Central memory CD4-positive, alpha-beta T cell (primary cell): ENCODE results near the gene UBQLNL.
A peak's percentile ranks its signal among the peaks of the same experiment; 100 is the strongest.

Experiments used
- DNase-seq: peaks from one replicate; pipeline ENCODE4 v3.0.0; 2022

The UBQLNL gene

DNA sequence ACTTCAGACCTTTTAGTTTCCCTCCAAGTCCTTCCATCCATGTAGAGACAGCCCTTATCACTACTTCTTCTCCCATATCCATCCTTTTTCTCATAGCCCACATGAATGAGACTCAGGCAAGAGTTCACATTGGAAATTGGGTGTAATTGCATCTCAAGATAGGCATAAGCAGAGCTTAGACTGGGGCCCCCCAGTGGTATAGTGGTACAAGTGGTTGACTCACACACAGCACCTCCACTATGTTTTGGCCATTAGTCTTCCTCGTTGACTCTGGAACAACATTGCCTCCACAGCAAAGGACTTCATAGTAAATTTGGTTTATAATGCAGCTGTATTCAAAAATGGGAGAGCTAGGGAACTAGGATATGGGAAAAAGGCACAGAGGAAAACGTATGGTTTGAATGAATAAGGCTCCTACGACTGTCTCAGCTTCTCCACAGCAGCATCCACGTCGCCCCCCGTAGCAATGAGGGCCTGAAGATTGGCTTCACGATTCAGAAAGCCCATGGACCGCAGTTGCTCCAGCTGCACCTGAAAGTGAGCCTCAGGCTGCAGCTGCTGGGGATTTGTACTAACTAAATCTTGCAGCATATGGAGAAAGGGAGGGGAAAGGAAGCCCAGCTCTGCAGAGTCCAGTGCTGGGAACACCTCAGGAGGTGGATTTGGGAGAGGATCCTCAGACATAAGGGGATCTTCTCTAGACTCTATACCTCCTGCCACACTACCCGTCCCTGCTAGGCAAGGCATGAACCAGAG is 9.1 kb downstream of the UBQLNL start:
- no peak for DNase-seq

DNA sequence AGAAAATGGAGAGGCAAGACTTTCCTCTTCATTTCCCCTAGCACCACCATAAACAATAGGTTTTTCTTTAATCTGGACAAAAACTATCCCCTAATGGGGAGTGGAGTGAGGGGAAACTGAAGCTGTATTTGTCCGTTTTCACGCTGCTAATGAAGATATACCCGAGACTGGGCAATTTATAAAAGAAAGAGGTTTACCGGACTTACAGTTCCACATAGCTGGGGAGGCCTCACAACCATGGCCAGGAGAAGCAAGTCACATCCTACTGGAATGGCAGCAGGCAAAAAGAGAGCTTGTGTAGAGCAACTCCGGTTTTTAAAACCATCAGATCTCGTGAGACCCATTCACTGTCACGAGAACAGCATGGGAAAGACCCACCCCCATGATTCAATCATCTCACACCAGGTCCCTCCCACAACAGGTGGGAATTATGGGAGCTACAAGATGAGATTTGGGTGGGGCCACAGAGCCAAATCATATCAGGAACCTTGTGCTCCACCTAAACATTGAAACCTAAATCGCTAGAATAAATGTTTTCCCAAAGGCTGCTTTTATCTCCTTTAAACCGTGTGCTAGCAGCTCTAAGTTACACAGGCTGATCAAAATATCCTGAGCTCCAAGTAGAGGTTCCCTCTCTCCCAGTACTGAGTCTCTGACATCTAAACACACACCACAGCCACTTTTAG is 11.0 kb downstream of the UBQLNL start:
- no peak for DNase-seq

DNA sequence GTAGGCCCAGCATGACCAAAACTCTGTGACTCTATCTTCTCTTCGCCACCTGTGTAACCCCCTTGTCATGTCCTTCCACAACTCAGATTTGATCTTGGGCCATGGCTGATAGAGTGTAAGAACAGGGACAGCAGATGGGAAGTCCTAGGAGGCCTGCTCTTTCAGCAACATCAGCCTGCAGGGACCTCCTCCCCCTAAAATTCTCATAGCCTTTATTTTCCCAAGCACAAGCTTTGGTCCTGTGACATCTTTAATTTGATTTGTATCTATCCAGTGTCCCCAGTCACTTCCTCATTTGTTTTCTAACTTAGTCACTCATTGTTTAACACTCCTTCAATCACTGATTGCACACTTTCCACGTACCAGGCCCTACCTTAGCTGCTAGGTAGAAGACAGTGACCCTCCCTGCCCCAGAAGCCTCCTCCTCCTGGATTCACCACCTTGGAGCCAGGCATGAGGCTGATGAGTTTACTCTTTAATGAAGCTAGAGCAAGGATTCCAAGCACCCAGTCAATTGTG is 12.0 kb downstream of the UBQLNL start:
- no peak for DNase-seq

DNA sequence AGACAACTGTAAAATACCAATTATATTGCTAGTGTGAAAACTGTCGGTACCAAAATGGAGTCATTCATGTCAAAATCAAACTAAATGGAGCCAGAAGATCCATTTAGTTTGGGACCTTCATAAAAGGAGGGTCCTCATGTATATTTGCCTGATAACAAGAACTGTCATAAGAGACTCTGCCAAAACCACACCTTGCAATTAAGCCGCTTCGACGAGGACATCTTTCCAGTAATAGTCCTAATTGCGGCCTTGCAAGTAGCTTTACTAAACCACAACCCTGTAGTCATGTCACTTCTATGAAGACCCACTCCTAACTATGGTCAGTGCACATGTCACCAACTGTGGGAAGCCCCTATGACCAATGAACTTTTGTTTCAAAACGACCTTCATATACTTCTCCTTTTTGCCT is 16.1 kb downstream of the UBQLNL start:
- no peak for DNase-seq

DNA sequence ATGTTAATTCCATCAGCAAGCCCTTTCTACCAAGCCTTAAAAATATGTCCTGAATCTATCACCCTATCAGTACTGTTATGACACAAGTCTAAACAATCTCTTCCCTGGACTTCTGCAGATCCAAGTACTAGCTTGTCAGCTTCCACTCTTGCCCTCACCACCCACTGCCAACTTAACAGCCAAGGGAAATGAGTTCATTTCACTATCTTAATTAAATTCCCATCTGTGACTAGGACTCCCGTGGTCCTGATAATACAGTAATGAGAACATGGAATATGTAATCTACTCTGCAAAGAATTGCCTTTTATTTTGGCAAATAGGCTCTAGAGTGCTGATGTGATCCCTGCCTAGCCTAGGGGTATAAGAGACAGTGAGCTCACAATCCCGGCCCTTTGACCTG is 16.8 kb downstream of the UBQLNL start:
- DNase-seq = no peak

DNA sequence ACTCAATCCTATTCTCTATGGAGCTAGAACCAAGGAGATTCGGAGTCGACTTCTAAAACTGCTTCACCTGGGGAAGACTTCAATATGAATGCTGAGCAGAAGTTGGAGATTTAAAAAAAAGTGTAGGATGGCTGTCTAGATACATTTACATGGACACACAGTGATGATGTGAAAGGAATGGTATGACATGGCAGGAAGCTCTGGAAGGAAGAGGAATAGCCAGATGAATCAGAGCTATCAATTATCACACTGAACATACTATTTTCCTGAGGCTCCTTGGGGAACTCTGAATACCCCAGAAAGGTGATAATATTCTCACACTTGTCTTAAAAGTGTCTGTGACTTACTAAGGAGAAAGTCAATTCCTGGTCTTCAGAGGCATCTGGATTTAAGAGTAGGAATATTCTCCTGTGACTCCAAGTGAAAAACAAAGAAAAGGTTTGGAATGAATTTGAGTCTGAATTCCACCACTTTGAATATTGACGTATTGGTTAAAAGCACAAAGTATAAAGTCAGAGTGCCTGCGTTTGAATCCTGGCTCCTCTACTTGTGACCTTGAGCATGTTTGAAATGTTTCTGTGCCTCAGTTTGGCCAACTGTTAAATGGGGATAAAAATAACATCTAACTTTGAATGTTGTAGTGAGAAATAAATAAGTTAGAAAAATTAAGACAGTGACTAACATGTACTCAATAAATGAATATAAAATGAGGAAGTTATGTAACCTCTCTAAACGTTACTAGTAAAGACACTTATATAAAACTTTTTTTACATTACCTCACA is 26.7 kb downstream of the UBQLNL start:
- DNase-seq = no peak

DNA sequence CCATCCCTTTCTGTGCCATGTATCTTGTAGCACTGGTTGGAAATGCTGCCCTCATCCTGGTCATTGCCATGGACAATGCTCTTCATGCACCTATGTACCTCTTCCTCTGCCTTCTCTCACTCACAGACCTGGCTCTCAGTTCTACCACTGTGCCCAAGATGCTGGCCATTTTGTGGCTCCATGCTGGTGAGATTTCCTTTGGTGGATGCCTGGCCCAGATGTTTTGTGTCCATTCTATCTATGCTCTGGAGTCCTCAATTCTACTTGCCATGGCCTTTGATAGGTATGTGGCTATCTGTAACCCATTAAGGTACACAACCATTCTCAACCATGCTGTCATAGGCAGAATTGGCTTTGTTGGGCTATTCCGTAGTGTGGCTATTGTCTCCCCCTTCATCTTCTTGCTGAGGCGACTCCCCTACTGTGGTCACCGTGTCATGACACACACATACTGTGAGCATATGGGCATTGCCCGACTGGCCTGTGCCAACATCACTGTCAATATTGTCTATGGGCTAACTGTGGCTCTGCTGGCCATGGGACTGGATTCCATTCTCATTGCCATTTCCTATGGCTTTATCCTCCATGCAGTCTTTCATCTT is 27.6 kb downstream of the UBQLNL start:
- DNase-seq = no peak

DNA sequence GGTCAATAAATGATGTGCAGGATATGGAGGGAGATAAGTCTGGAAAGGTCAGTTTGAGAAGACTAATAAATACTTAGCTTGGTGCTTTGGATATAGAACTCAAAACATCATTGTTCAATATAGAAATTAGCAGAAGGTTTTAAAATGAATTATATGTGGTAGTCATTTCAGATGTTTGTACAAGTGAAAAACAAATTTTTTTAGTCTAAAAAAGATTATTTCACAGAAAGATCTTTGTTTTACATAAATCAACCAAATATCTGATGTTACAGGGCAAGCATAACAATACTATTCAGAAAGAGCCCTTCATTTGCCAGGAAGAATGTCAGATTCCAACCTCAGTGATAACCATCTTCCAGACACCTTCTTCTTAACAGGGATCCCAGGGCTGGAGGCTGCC is 28.1 kb downstream of the UBQLNL start, which contains the start of gene OR52D1:
OR52D1 (plus strand) TSS at position 301 of the 400 bp plus-strand sequence; CDS start at position 323, 22 bp downstream.
- DNase-seq = no peak

DNA sequence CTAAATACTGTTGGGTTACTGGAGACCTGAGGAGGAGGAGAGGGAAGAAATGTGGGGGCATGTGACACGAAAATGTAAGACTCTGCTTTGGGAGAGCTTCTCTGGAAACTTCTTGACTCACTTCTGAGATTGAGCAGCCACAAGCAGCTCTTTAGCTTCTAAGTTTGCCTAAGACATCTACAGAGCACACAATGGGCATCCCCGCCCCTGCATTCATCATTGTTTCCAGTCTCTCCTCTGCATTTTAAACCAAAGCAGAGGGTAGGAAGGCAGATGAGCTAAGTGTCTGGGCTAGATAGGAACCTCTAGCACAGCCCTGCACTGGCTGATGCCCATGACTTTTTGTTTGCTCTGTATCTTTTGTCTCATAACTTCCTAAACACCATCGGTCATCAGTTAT is 30.1 kb downstream of the UBQLNL start:
- no peak for DNase-seq

DNA sequence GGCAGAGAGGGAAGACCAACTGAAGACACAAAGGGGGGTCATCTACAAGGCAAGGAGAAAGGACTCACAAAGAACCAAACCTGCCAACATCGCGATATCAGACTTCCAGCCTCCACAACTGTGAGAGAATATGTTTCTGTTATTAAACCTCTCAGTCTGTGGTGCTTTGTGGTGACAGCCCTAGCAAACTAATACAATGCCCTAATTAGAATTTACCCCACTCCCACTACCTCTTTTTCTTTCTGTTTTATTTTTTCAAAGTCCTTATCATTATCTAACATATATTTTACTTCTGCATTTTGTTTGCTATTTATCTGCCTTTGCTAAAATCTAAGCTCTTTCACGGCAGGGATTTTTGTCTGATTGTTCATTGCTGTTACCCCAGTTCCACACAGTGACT is 30.5 kb downstream of the UBQLNL start:
- DNase-seq = no peak

DNA sequence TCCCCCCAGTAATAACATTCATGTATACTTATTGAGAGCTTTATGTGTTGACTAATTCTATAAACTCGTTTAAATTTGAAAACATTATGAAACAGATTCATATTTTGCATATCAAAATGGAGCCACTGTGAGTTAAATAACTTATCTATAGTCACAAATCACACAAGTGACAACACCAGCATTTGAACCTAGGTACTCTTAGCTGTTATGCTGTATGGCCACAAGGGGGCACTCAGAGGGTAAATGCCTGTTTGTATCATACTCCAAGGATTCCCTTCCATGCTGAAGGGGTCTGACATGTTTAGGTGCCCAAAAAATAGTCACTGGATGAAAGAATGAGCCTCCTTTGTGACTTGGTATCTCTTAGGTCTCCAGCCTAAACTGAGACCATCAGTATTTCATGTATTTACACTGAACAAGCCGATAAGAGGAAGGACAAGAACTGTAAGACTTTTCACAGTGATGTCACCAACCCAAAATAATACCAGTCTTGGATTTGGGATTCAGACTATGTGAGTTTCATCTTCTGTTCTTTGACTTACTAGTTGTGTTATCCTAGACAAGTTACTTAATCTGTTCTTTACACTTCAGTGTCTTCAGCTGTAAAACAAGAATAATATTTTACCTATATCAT is 40.2 kb downstream of the UBQLNL start:
- DNase-seq = peak; percentile 10

DNA sequence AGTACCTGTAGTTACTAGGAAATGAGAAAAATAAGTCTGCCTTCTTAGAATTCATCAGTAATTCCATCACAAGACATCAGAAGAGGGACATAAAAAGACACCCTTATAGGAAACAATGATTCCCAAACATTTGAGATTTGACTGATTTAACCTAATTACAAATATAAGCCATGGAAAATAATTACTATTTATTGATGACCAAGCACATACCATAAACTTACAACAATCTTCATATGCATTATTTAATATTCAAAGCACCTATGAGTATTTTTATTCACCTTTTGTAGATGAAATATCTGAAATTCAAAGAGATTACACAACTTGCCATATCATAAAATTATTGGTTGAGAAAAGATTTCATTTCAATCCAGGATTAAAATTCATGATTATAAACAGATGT is 42.6 kb downstream of the UBQLNL start:
- DNase-seq = no peak

DNA sequence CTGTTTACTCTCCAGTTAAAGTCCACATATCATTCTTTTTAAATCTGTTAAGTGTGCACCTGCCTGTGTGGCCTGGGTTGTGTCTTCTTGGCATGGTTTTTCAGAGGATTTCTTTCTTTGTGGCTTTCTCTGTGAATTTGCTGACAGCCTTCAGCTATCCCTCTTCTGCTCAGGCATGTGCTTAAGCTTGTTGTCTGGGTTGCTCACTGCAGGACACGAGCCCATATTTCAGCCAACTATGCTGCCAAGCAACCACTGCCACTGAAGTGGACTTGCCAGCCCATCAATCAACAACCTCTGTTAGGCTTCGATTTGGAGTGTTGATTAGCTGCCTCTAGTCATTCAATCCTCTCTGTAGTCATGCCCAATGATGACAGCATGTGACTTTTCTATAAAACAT is 49.0 kb downstream of the UBQLNL start:
- no peak for DNase-seq
